Gastroesophageal sphincter (tissue), 3 donors: Measurements from ENCODE around the gene FAAH.

Experiments
- POLR2A ChIP-seq, 2 donors: fragments of 450-650 bp; IDR thresholded peaks; one replicate each; pipeline ENCODE4 v1.6.1; 2017; ENCODE audit warnings: antibody characterized with exemption in 2 of 2, mild to moderate bottlenecking in 2 of 2, moderate library complexity in 1 of 2
- POLR2AphosphoS5 ChIP-seq: sonication (generic); formaldehyde crosslinking; IDR thresholded peaks from one replicate; pipeline ENCODE4 v1.6.1; 2017; ENCODE audit warnings: antibody characterized with exemption
- TF ChIP-seq, protein P1 (sequence below), 4 experiments: fragments of 200-600 bp in 2 of 4; fragments of 450-650 bp in 2 of 4; sonication (generic) in 1 of 4; IDR thresholded peaks; one replicate each; pipeline ENCODE4 v1.5.1; 2017 to 2019; ENCODE audit warnings: antibody characterized with exemption in 4 of 4, mild to moderate bottlenecking in 2 of 4, moderate library complexity in 2 of 4

- no peak for TF ChIP-seq POLR2A (IDR thresholded peaks at IDR 0.05)
- TF ChIP-seq, protein P1, sequence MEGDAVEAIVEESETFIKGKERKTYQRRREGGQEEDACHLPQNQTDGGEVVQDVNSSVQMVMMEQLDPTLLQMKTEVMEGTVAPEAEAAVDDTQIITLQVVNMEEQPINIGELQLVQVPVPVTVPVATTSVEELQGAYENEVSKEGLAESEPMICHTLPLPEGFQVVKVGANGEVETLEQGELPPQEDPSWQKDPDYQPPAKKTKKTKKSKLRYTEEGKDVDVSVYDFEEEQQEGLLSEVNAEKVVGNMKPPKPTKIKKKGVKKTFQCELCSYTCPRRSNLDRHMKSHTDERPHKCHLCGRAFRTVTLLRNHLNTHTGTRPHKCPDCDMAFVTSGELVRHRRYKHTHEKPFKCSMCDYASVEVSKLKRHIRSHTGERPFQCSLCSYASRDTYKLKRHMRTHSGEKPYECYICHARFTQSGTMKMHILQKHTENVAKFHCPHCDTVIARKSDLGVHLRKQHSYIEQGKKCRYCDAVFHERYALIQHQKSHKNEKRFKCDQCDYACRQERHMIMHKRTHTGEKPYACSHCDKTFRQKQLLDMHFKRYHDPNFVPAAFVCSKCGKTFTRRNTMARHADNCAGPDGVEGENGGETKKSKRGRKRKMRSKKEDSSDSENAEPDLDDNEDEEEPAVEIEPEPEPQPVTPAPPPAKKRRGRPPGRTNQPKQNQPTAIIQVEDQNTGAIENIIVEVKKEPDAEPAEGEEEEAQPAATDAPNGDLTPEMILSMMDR (IDR thresholded peaks at IDR 0.05) = no peak
- TF ChIP-seq POLR2AphosphoS5 = no peak
Observed at GRCh38 chr1:46412893-46413595, 18.9 kb downstream of the FAAH start.
